ENCODE data around the gene AVP. TPM values are rescaled to one million over a fixed set of nuclear protein-coding genes. Genes with fewer than 3 reads are reported as not detected.
A peak's percentile ranks its signal among the peaks of the same experiment; 100 is the strongest.
"Not testable (repeated sequence)": the region's sequence is repeated elsewhere in the genome, so short reads cannot be mapped to it uniquely, and the experiment has no call there.

The AVP gene
- total RNA-seq, 3 donors from 2014 or later, result not detected

- DNase-seq, result peak in 2 of 3 donors; percentile 32 to 51
- peak; percentile 12 for TF ChIP-seq CTCF (IDR thresholded peaks at IDR 0.05)
- no peaks in the 10 kb centered on the region for H3K9me3 ChIP-seq
- H3K4me3 ChIP-seq, result no peak overlapping the region
- ATAC-seq, result peak; percentile 57
- intact Hi-C loops (cut with DNase I, micrococcal nuclease), result no loop called here
- H3K4me1 ChIP-seq (ENCODE audit: low read depth), result peaks cover 12% of the 10 kb centered on the region
- no peaks in the 10 kb centered on the region for H3K36me3 ChIP-seq (ENCODE audit: low read depth)
These were observed 15.3 kb downstream of the AVP start for GRCh38 chr20:3068986-3069900.

GRCh38 chr20:3068075-3068474 is 16.4 kb downstream of the AVP start:
- intact Hi-C loops (cut with DNase I, micrococcal nuclease), result no loop called here
- no peak for TF ChIP-seq CTCF (IDR thresholded peaks at IDR 0.05)
- no peak for DNase-seq
- no peaks in the 10 kb centered on the region for H3K36me3 ChIP-seq (ENCODE audit: low read depth)
- no peaks in the 10 kb centered on the region for H3K9me3 ChIP-seq
- H3K4me1 ChIP-seq (ENCODE audit: low read depth), result peaks cover 12% of the 10 kb centered on the region
- no peak for ATAC-seq
- no peak overlapping the region for H3K4me3 ChIP-seq

GRCh38 chr20:3067139-3068014 is 17.1 kb downstream of the AVP start:
- Histone ChIP-seq H3K9me3 (no peaks in the 10 kb centered on the region), H3K4me1 (ENCODE audit: low read depth) (peaks cover 11% of the 10 kb centered on the region), H3K4me3 (no peak overlapping the region), H3K36me3 (ENCODE audit: low read depth) (no peaks in the 10 kb centered on the region)
- TF ChIP-seq CTCF (IDR thresholded peaks at IDR 0.05), result no peak
- DNase-seq (no peak), ATAC-seq (no peak)
- intact Hi-C loops (cut with DNase I, micrococcal nuclease), result no loop called here

- H3K9me3 ChIP-seq; DNase-seq; H3K4me3 ChIP-seq; H3K4me1 ChIP-seq (ENCODE audit: low read depth); H3K36me3 ChIP-seq (ENCODE audit: low read depth); intact Hi-C loops (cut with DNase I, micrococcal nuclease); ATAC-seq: not testable (repeated sequence)
These were observed 20.4 kb downstream of the AVP start for GRCh38 chr20:3064119-3064518.

GRCh38 chr20:3059489-3059888 is 25.0 kb downstream of the AVP start:
- no peak for ATAC-seq
- no peak for TF ChIP-seq CTCF (IDR thresholded peaks at IDR 0.05)
- intact Hi-C loops (cut with DNase I, micrococcal nuclease), result loop anchor here in 1 of 2 donors (10.0 kb wide), 1 partner anchor 55 kb away; no protein-coding TSS in a partner anchor

More at GRCh38 chr20:3059489-3059888, 25.0 kb downstream of the AVP start:
- Histone ChIP-seq H3K4me3 (no peak overlapping the region), H3K36me3 (ENCODE audit: low read depth) (no peaks in the 10 kb centered on the region), H3K4me1 (ENCODE audit: low read depth) (no peaks in the 10 kb centered on the region), H3K9me3 (no peaks in the 10 kb centered on the region)
- DNase-seq, result no peak
